ENCODE measurements around the gene HOPX. TPM values are rescaled to one million over a fixed set of nuclear protein-coding genes. Genes with fewer than 3 reads are reported as not detected.
"Not testable (repeated sequence)": the region's sequence is repeated elsewhere in the genome, so short reads cannot be mapped to it uniquely, and the experiment has no call there.

The HOPX gene
- total and polyA plus RNA-seq, 4 donors = 144 to 792 (median 590) TPM

DNA sequence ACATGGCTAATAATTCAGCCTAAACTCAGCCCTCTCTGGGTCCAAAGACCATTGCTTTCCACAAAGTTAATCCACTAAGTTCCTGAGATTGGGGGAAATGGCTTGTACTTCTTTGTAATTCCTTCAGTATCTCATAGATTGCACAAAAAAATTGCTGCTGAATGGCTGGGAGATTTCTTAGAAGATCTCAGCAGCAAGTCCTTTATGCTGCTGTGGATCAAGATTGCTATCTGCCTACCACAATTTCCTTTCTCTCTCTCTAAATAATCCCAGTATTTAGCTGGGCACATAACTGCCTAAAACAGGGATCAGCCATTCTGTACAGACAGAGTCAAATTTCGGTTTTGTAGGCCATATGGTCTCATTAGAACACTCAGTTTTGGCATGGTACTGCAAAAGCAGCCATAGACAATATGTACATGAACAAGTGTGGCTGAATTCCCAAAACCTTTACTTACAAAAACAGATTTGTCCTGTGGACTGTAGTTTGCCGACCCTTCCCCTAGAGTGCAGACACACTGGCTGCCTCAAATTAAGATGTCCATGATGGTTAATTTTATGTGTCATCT, 18.5 kb upstream of the HOPX start:
- Histone ChIP-seq H3K9ac (ENCODE audit: insufficient read depth in 1 of 2, low read length in 2 of 2) (no peak overlapping the region), H3K9me3 (ENCODE audit: control insufficient read depth in 4 of 4, insufficient read depth in 3 of 4, low read length in 3 of 4) (no peaks in the 10 kb centered on the region), H3K4me1 (ENCODE audit: control insufficient read depth in 5 of 5, insufficient read depth in 5 of 5, low read length in 5 of 5) (peaks cover 0 to 11% (median 3%) of the 10 kb centered on the region in 5 donors), H3K27ac (ENCODE audit: low read depth in 1 of 2, low read length in 1 of 2) (no peak overlapping the region), H3K4me3 (no peak overlapping the region), H3K36me3 (ENCODE audit: control insufficient read depth in 4 of 4, insufficient read depth in 4 of 4, low read length in 4 of 4) (no peaks in the 10 kb centered on the region), H3K27me3 (ENCODE audit: control insufficient read depth in 3 of 3, insufficient read depth in 3 of 3, low read length in 2 of 3) (no peaks in the 10 kb centered on the region)
- TF ChIP-seq, protein P1, sequence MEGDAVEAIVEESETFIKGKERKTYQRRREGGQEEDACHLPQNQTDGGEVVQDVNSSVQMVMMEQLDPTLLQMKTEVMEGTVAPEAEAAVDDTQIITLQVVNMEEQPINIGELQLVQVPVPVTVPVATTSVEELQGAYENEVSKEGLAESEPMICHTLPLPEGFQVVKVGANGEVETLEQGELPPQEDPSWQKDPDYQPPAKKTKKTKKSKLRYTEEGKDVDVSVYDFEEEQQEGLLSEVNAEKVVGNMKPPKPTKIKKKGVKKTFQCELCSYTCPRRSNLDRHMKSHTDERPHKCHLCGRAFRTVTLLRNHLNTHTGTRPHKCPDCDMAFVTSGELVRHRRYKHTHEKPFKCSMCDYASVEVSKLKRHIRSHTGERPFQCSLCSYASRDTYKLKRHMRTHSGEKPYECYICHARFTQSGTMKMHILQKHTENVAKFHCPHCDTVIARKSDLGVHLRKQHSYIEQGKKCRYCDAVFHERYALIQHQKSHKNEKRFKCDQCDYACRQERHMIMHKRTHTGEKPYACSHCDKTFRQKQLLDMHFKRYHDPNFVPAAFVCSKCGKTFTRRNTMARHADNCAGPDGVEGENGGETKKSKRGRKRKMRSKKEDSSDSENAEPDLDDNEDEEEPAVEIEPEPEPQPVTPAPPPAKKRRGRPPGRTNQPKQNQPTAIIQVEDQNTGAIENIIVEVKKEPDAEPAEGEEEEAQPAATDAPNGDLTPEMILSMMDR (IDR thresholded peaks at IDR 0.05; ENCODE audit: control extremely low read depth, extremely low read depth) = no peak
- ATAC-seq (ENCODE audit: insufficient read depth, low FRiP score) = no peak
- DNase-seq = no peak
- 67 to 78% methylated on average over 2 of the region's 2 CpGs for WGBS, 2 donors

DNA sequence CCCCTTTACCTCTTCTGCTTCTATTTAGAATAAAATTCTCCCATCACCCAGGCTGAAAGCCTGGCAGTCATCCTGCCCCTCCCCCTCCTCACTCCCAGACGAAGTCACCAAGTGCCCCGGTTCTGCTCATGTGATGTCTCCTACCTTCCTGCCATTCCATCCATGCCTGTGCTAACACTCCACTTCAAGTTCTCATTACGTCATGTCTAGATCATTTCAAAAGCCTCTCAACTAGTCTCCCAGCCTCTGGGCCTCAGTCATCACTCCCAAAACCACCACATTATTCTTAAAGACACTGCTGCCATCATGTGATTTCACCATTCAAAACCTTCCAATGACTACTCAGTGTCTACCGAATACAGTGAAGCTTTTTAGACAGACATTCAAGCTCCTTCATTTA, 17.2 kb upstream of the HOPX start:
- Histone ChIP-seq H3K9me3 (ENCODE audit: control insufficient read depth in 4 of 4, insufficient read depth in 3 of 4, low read length in 3 of 4) (no peaks in the 10 kb centered on the region), H3K27me3 (ENCODE audit: control insufficient read depth in 3 of 3, insufficient read depth in 3 of 3, low read length in 2 of 3) (no peaks in the 10 kb centered on the region), H3K4me3 (no peak overlapping the region), H3K9ac (ENCODE audit: insufficient read depth in 1 of 2, low read length in 2 of 2) (no peak overlapping the region), H3K27ac (ENCODE audit: low read depth in 1 of 2, low read length in 1 of 2) (peak overlapping the region in 1 of 2 donors; percentile 26), H3K4me1 (ENCODE audit: control insufficient read depth in 5 of 5, insufficient read depth in 5 of 5, low read length in 5 of 5) (peaks cover 0 to 3% (median 0%) of the 10 kb centered on the region in 5 donors), H3K36me3 (ENCODE audit: control insufficient read depth in 4 of 4, insufficient read depth in 4 of 4, low read length in 4 of 4) (no peaks in the 10 kb centered on the region)
- peak; percentile 50 for ATAC-seq (ENCODE audit: insufficient read depth, low FRiP score)
- TF ChIP-seq, protein P1 (IDR thresholded peaks at IDR 0.05; ENCODE audit: control extremely low read depth, extremely low read depth) = no peak
- DNase-seq = peak; percentile 59 to 88 (median 63)
- 67 to 68% methylated on average over 4 of the region's 4 CpGs for WGBS, 2 donors

DNA sequence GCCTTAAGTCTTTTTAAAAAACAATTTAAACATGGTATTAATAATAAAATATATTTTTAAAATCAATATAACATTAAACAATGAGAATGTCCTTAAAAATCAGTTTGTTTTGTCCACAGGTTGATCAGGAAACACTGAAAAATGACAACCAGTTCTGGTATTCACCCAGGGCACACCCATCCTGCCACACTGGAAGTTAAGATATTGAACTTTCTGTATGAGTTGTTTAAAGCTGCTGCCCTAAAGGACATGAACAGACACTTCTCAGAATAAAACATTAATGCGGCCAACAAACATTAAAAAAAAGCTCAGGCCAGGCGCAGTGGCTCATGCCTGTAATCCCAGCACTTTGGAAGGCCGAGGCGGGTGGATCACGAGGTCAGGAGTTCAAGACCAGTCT, 15.0 kb upstream of the HOPX start:
- WGBS, 2 donors = 45 to 65% methylated on average over 5 of the region's 5 CpGs
- no peaks in the 10 kb centered on the region for H3K27me3 ChIP-seq (ENCODE audit: control insufficient read depth in 3 of 3, insufficient read depth in 3 of 3, low read length in 2 of 3)
- ATAC-seq (ENCODE audit: insufficient read depth, low FRiP score) (no peak), DNase-seq (no peak)
- no peak overlapping the region for H3K9ac ChIP-seq (ENCODE audit: insufficient read depth in 1 of 2, low read length in 2 of 2)
- H3K36me3 ChIP-seq (ENCODE audit: control insufficient read depth in 4 of 4, insufficient read depth in 4 of 4, low read length in 4 of 4) = no peaks in the 10 kb centered on the region
- H3K4me3 ChIP-seq = no peak overlapping the region
- TF ChIP-seq, protein P1 (IDR thresholded peaks at IDR 0.05; ENCODE audit: control extremely low read depth, extremely low read depth) = no peak
- H3K4me1 ChIP-seq (ENCODE audit: control insufficient read depth in 5 of 5, insufficient read depth in 5 of 5, low read length in 5 of 5) = peaks cover 0 to 3% (median 0%) of the 10 kb centered on the region in 5 donors
- H3K9me3 ChIP-seq (ENCODE audit: control insufficient read depth in 4 of 4, insufficient read depth in 3 of 4, low read length in 3 of 4) = no peaks in the 10 kb centered on the region
- no peak overlapping the region for H3K27ac ChIP-seq (ENCODE audit: low read depth in 1 of 2, low read length in 1 of 2)

DNA sequence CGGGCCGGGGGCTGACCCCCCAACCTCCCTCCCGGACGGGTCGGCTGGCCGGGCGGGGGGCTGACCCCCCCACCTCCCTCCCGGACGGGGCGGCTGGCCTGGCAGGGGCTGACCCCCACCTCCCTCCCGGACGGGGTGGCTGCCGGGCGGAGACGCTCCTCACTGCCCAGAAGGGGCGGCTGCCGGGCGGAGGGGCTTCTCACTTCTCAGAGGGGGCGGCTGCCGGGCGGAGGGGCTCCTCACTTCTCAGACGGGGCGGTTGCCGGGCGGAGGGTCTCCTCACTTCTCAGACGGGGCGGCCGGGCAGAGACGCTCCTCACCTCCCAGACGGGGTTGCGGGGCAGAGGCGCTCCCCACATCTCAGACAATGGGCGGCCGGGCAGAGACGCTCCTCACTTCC, 12.4 kb upstream of the HOPX start:
- ATAC-seq (ENCODE audit: insufficient read depth, low FRiP score); H3K9me3 ChIP-seq (ENCODE audit: control insufficient read depth in 4 of 4, insufficient read depth in 3 of 4, low read length in 3 of 4); DNase-seq; H3K9ac ChIP-seq (ENCODE audit: insufficient read depth in 1 of 2, low read length in 2 of 2); H3K27me3 ChIP-seq (ENCODE audit: control insufficient read depth in 3 of 3, insufficient read depth in 3 of 3, low read length in 2 of 3); H3K36me3 ChIP-seq (ENCODE audit: control insufficient read depth in 4 of 4, insufficient read depth in 4 of 4, low read length in 4 of 4); H3K4me3 ChIP-seq; H3K4me1 ChIP-seq (ENCODE audit: control insufficient read depth in 5 of 5, insufficient read depth in 5 of 5, low read length in 5 of 5); H3K27ac ChIP-seq (ENCODE audit: low read depth in 1 of 2, low read length in 1 of 2): not testable (repeated sequence)
- 81 to 89% methylated on average over 6 to 31 of the region's 35 CpGs for WGBS, 2 donors
